Smooth muscle cell of bladder (primary cell): ENCODE results near the gene RING1. TPM values are rescaled to one million over a fixed set of nuclear protein-coding genes. Genes with fewer than 3 reads are reported as not detected.

Source experiments
- total RNA-seq: library from RNA; depleted of rRNA; stranded (reverse); fragments of >200 nt; gene quantifications from 2 replicates; pipeline ENCODE4 v1.2.3, GENCODE V29; 2014

The RING1 gene
- total RNA-seq, result 26.2 and 38.6 TPM in 2 replicates

GRCh38 chr6:33208091-33208967 is at the start of gene RING1:
Gene RING1, plus strand, starts transcription at chr6:33208500. Its CDS starts 323 bp downstream, at chr6:33208823.

GRCh38 chr6:33192105-33192646 is 16.1 kb upstream of the RING1 start, which contains the start of gene COL11A2:
Gene COL11A2, minus strand, starts transcription at chr6:33192467. Its CDS starts 227 bp downstream, at chr6:33192240.

GRCh38 chr6:33200219-33201146 is 7.8 kb upstream of the RING1 start, which contains the start of the genes RXRB and SLC39A7:
Gene RXRB, minus strand, starts transcription at chr6:33200665. Its CDS starts 189 bp downstream, at chr6:33200476.
Gene SLC39A7, plus strand, starts transcription at chr6:33200867. Its CDS starts 379 bp downstream, at chr6:33201246.

GRCh38 chr6:33204415-33205190 is 3.7 kb upstream of the RING1 start, which contains the start of gene HSD17B8:
Gene HSD17B8, plus strand, starts transcription at chr6:33204655. Its CDS starts 14 bp downstream, at chr6:33204669.

Other genes with a start within 250 kb of the RING1 start
- 54.8 and 73.9 TPM in 2 replicates for gene BRD2, start 239.9 kb upstream of the RING1 start, total RNA-seq
- gene HLA-DOA, start 198.9 kb upstream of the RING1 start, total RNA-seq, result under 0.01 TPM in 1 of 2 replicates, not detected in the other
- 2.8 TPM in 1 of 2 replicates, not detected in the other for gene HLA-DPA1, start 134.9 kb upstream of the RING1 start, total RNA-seq
- gene HLA-DPB1, start 132.5 kb upstream of the RING1 start, total RNA-seq, result 2.3 and 15.9 TPM in 2 replicates
- 0.14 and 0.46 TPM in 2 replicates for gene COL11A2, start 16.0 kb upstream of the RING1 start, total RNA-seq
- 20.8 and 23.5 TPM in 2 replicates for gene RXRB, start 7.8 kb upstream of the RING1 start, total RNA-seq
- 169 and 203 TPM in 2 replicates for gene SLC39A7, start 7.6 kb upstream of the RING1 start, total RNA-seq
- 4.8 and 7.4 TPM in 2 replicates for gene HSD17B8, start 3.8 kb upstream of the RING1 start, total RNA-seq
- gene VPS52, start 63.4 kb downstream of the RING1 start, total RNA-seq, result 36.6 and 36.8 TPM in 2 replicates
- 7,769 and 8,323 TPM in 2 replicates for gene RPS18, start 63.6 kb downstream of the RING1 start, total RNA-seq
- 7.1 and 8.8 TPM in 2 replicates for gene B3GALT4, start 68.6 kb downstream of the RING1 start, total RNA-seq
- gene WDR46, start 80.7 kb downstream of the RING1 start, total RNA-seq, result 88.8 and 89.3 TPM in 2 replicates
- 46.4 and 56.6 TPM in 2 replicates for gene PFDN6, start 81.1 kb downstream of the RING1 start, total RNA-seq
- 11.4 and 17.9 TPM in 2 replicates for gene RGL2, start 90.4 kb downstream of the RING1 start, total RNA-seq
- 44.2 and 51.1 TPM in 2 replicates for gene TAPBP, start 105.6 kb downstream of the RING1 start, total RNA-seq
- gene ZBTB22, start 109.2 kb downstream of the RING1 start, total RNA-seq, result 18.6 and 20.2 TPM in 2 replicates
- gene DAXX, start 114.5 kb downstream of the RING1 start, total RNA-seq, result 48.2 and 53.4 TPM in 2 replicates
- gene KIFC1, start 183.3 kb downstream of the RING1 start, total RNA-seq, result 1.3 and 1.4 TPM in 2 replicates
- gene PHF1, start 202.5 kb downstream of the RING1 start, total RNA-seq, result 17.1 and 20.0 TPM in 2 replicates
- 145 and 158 TPM in 2 replicates for gene CUTA, start 209.6 kb downstream of the RING1 start, total RNA-seq
- gene SYNGAP1, start 211.6 kb downstream of the RING1 start, total RNA-seq, result 1.7 and 3.9 TPM in 2 replicates
- gene ZBTB9, start 246.1 kb downstream of the RING1 start, total RNA-seq, result 2.8 and 4.1 TPM in 2 replicates